ENCODE results near the gene PSMG2. TPM values are rescaled to one million over a fixed set of nuclear protein-coding genes. Genes with fewer than 3 reads are reported as not detected.

The PSMG2 gene
- polyA plus RNA-seq, 1 of the 3 experiments (the other 2 are of a cell fraction) = 36.0 TPM

DNA sequence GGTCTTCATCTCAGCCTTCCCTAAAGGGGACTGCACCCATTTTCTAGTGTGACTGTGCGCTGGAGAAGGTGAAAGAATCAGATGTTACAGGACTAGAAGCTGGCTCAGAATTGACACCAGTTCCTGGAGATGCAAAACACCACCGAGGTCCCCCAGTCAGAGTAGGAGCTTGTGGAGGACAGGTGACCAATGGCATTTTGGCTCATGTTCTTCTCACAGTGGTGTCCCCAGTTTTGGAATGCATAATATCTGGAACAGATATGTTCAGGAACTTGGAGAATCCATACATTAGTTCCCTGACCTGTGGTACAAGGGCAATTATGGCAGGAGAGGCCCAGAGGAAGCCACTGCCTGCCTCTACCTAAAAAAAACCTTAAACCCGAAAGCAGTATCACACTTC lies 66.3 kb downstream of the PSMG2 start:
- Histone ChIP-seq H4K20me1 (ENCODE audit: insufficient read depth) (no peaks in the 10 kb centered on the region), H3K4me1 (ENCODE audit: control insufficient read depth in 1 of 2, insufficient read depth in 2 of 2, low read depth in 1 of 2, low read length in 1 of 2) (no peaks in the 10 kb centered on the region), H3K4me2 (no peak overlapping the region; the same call in 1 of the 2 replicates), H3K9ac (no peak overlapping the region), H3K36me3 (replicated peaks in 1 of 2; ENCODE audit: control insufficient read depth in 1 of 2, insufficient read depth in 2 of 2, low read length in 1 of 2) (no peaks in the 10 kb centered on the region), H3K9me3 (no peaks in the 10 kb centered on the region), H3K79me2 (ENCODE audit: insufficient read depth) (no peaks in the 10 kb centered on the region), H3K9me2 (no peaks in the 10 kb centered on the region), H2AFZ (ENCODE audit: low read depth) (no peak overlapping the region), H3F3A (replicated peaks; ENCODE audit: insufficient read depth) (no peaks in the 10 kb centered on the region), H3K4me3 (ENCODE audit: low read depth in 2 of 2, low read length in 1 of 2) (no peak overlapping the region), H3K27me3 (ENCODE audit: insufficient read depth) (no peaks in the 10 kb centered on the region), H3K27ac (ENCODE audit: low read depth in 2 of 2, low read length in 1 of 2) (no peak overlapping the region)
- ChIA-PET CTCF (interaction anchor here (2.7 to 2.9 kb wide), 2 partner anchors 25 to 165 kb away, joined by 9 to 10 read pairs; no protein-coding TSS in a partner anchor), POLR2A (no interaction called here)
- DNase-seq = no peak
- TF ChIP-seq, protein P1, sequence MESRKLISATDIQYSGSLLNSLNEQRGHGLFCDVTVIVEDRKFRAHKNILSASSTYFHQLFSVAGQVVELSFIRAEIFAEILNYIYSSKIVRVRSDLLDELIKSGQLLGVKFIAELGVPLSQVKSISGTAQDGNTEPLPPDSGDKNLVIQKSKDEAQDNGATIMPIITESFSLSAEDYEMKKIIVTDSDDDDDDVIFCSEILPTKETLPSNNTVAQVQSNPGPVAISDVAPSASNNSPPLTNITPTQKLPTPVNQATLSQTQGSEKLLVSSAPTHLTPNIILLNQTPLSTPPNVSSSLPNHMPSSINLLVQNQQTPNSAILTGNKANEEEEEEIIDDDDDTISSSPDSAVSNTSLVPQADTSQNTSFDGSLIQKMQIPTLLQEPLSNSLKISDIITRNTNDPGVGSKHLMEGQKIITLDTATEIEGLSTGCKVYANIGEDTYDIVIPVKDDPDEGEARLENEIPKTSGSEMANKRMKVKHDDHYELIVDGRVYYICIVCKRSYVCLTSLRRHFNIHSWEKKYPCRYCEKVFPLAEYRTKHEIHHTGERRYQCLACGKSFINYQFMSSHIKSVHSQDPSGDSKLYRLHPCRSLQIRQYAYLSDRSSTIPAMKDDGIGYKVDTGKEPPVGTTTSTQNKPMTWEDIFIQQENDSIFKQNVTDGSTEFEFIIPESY (IDR thresholded peaks at IDR 0.05; ENCODE audit: borderline replicate concordance, low read depth) = no peak
- TF ChIP-seq TAF1 (IDR thresholded peaks at IDR 0.05; ENCODE audit: borderline replicate concordance, low read depth, low read length) (no peak), MEF2A (IDR thresholded peaks at IDR 0.05; ENCODE audit: borderline replicate concordance, low read depth) (no peak), CHD2 (IDR thresholded peaks at IDR 0.05; ENCODE audit: low read length, partially characterized antibody) (no peak), RAD21 (IDR thresholded peaks at IDR 0.05; ENCODE audit: low read length) (no peak), FOXJ3 (CRISPR knock-in tag; IDR thresholded peaks at IDR 0.05) (no peak), SIN3A (IDR thresholded peaks at IDR 0.05; ENCODE audit: borderline replicate concordance, low read depth, low read length) (no peak), REST (IDR thresholded peaks at IDR 0.05; ENCODE audit: low read depth, low read length) (no peak)
- WGBS (ENCODE audit: low lambda C conversion rate) = 62% methylated on average over 3 of the region's 3 CpGs

DNA sequence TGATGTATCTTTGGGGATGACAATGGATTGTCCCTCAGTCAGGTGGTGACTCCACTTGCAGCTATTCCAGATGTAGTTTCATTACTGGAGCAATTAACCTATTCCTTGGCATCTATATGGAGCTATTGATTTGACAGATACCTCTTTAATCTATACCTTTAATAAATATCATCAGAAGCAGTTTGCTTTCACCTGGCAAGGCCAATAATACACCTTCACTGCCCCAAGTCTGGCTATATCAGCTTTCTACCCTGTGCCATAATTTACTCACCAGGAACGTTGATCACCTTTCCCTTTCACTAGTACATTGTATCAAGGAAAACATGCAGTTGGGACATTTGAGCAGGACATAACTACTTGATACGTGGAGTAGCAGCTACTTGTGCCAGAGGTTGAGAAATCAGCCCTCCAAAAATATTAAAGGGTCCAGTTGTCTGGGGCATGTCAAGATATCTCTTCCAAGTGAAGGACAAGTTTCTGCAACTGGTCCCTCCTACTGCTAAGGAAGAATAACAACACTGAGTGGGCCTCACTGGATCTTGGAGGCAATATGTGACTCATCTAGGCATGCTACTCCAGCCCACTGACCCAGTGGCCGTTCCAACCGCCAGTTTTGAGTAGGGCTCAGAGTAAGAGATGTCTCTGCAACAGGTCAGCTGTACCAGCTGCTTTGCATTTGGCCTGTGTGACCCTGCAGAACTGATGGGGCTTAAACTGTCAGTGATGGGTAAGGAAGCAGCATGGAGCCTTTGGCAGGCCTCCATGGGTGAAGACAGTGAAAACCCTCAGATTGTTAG lies 67.0 kb downstream of the PSMG2 start:
- no peaks in the 10 kb centered on the region for H3K79me2 ChIP-seq (ENCODE audit: insufficient read depth)
- no peak overlapping the region for H3K4me3 ChIP-seq (ENCODE audit: low read depth in 2 of 2, low read length in 1 of 2)
- H3K4me2 ChIP-seq = no peak overlapping the region
- H3K9ac ChIP-seq = no peak overlapping the region
- CTCF ChIA-PET = interaction anchor here (2.7 to 2.9 kb wide), 2 partner anchors 25 to 165 kb away, joined by 9 to 10 read pairs; no protein-coding TSS in a partner anchor
- H3K9me3 ChIP-seq = no peaks in the 10 kb centered on the region
- no peak overlapping the region for H3K27ac ChIP-seq (ENCODE audit: low read depth in 2 of 2, low read length in 1 of 2)
- no peaks in the 10 kb centered on the region for H3K9me2 ChIP-seq
- H3K4me1 ChIP-seq (ENCODE audit: control insufficient read depth in 1 of 2, insufficient read depth in 2 of 2, low read depth in 1 of 2, low read length in 1 of 2) = no peaks in the 10 kb centered on the region
- no peaks in the 10 kb centered on the region for H3K36me3 ChIP-seq (replicated peaks in 1 of 2; ENCODE audit: control insufficient read depth in 1 of 2, insufficient read depth in 2 of 2, low read length in 1 of 2)
- no peaks in the 10 kb centered on the region for H3F3A ChIP-seq (replicated peaks; ENCODE audit: insufficient read depth)
- H2AFZ ChIP-seq (ENCODE audit: low read depth) = no peak overlapping the region
- 67% methylated on average over 4 of the region's 4 CpGs for WGBS (ENCODE audit: low lambda C conversion rate)
- H3K27me3 ChIP-seq (ENCODE audit: insufficient read depth) = no peaks in the 10 kb centered on the region
- H4K20me1 ChIP-seq (ENCODE audit: insufficient read depth) = no peaks in the 10 kb centered on the region
- DNase-seq = no peak
- POLR2A ChIA-PET = no interaction called here
- TF ChIP-seq REST (IDR thresholded peaks at IDR 0.05; ENCODE audit: low read depth, low read length) (no peak), NFIC (IDR thresholded peaks at IDR 0.05; ENCODE audit: borderline replicate concordance) (no peak), FOXM1 (IDR thresholded peaks at IDR 0.05; ENCODE audit: low read depth) (no peak), RCOR1 (IDR thresholded peaks at IDR 0.05; ENCODE audit: low read length) (no peak), JUND (IDR thresholded peaks at IDR 0.05) (no peak), RFX5 (IDR thresholded peaks at IDR 0.05; ENCODE audit: low read length) (no peak)
- TF ChIP-seq, protein P1 (IDR thresholded peaks at IDR 0.05; ENCODE audit: borderline replicate concordance, low read depth) = no peak
- TF ChIP-seq, protein P2, sequence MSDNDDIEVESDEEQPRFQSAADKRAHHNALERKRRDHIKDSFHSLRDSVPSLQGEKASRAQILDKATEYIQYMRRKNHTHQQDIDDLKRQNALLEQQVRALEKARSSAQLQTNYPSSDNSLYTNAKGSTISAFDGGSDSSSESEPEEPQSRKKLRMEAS (IDR thresholded peaks at IDR 0.05; ENCODE audit: low read depth) = no peak
